Right lobe of liver (tissue), 6 donors: ENCODE results near the gene MTRR. TPM values are rescaled to one million over a fixed set of nuclear protein-coding genes. Genes with fewer than 3 reads are reported as not detected.
A peak's percentile ranks its signal among the peaks of the same experiment; 100 is the strongest.

Experiments used
- ATAC-seq, 4 donors: fragments of 200-7000 bp; cut with Tn5 transposase; one replicate each; pipeline ENCODE4 v1.9.1; 2020; ENCODE audit warnings: mild to moderate bottlenecking in 4 of 4, moderate library complexity in 4 of 4
- DNase-seq, 3 donors: peaks; one replicate each; pipeline ENCODE4 v3.0.0-alpha.2; 2020
- H3K27ac ChIP-seq, 3 donors: fragments of 200-600 bp; one replicate each; pipeline ENCODE4 v1.8.0; 2022
- H3K27me3 ChIP-seq, 2 donors: fragments of 200-600 bp; one replicate each; pipeline ENCODE4 v1.8.0; 2022
- H3K36me3 ChIP-seq, 4 donors: fragments of 200-600 bp; sonication (generic) in 1 of 4; one replicate each; pipeline versions ENCODE4 v1.5.1 to v1.8.0; 2017 to 2022; ENCODE audit warnings: control low read depth in 1 of 4
- H3K4me1 ChIP-seq, 4 donors: fragments of 200-600 bp; sonication (generic) in 1 of 4; one replicate each; pipeline versions ENCODE4 v1.5.1 to v1.8.0; 2017 to 2022; ENCODE audit warnings: control low read depth in 1 of 4
- H3K4me3 ChIP-seq, 3 donors: fragments of 200-600 bp; one replicate each; pipeline ENCODE4 v1.8.0; 2022
- H3K9me3 ChIP-seq, 4 donors: fragments of 200-600 bp; sonication (generic) in 1 of 4; one replicate each; pipeline versions ENCODE4 v1.5.1 to v1.8.0; 2017 to 2022; ENCODE audit warnings: control low read depth in 1 of 4
- POLR2A ChIP-seq: fragments of 450-650 bp; IDR thresholded peaks from one replicate; pipeline ENCODE4 v1.6.1; 2017; ENCODE audit warnings: antibody characterized with exemption, mild to moderate bottlenecking
- WGBS: methylation state at CpG from one replicate; pipeline ENCODE4 v1.1.6; 2018; ENCODE audit warnings: low coverage, low lambda C conversion rate; ENCODE audit not compliant: insufficient coverage; ENCODE audit errors: missing lambda C conversion rate; 5-methylcytosine and 5-hydroxymethylcytosine counted together
- intact Hi-C, 2 donors: fragments of 100-400 bp; cut with DNase I; formaldehyde crosslinking; loops; one replicate each; pipeline versions ENCODE4 v1.11.2 to v1.14.1; 2022
- total RNA-seq, 6 experiments: library from RNA; depleted of rRNA in 2 of 6; stranded (reverse); fragments of >200 nt in 2 of 6; fragmentation: NEBNext Ultra II Directional in 3 of 6; extraction: Animal tissue kit (Norgen Biotek cat#: 25700) in 3 of 6; gene quantifications; one replicate each; pipeline versions ENCODE4 v1.1.0 to v1.2.4, GENCODE V29; 2016 to 2023
- TF ChIP-seq, protein P1 (sequence below), 4 donors: fragments of 200-600 bp in 3 of 4; fragments of 450-650 bp in 1 of 4; IDR thresholded peaks; one replicate each; pipeline versions ENCODE4 v1.5.1 to v1.8.0; 2016 to 2022; ENCODE audit warnings: antibody characterized with exemption in 4 of 4, mild to moderate bottlenecking in 2 of 4
- donor health status: DM: no; HTN: yes; CAD: no.
- donor health status: DM: no; HTN: no; CAD: no.
- donor health status: DM: no; HTN: no; CAD: no.
- donor health status: DM: no; HTN: yes; CAD: no.
- donor health status: DM: no; HTN: yes; CAD: no.

MTRR gene
- total RNA-seq, 6 experiments from 2014 or later: 31.5 to 42.1 (median 36.7) TPM

DNA sequence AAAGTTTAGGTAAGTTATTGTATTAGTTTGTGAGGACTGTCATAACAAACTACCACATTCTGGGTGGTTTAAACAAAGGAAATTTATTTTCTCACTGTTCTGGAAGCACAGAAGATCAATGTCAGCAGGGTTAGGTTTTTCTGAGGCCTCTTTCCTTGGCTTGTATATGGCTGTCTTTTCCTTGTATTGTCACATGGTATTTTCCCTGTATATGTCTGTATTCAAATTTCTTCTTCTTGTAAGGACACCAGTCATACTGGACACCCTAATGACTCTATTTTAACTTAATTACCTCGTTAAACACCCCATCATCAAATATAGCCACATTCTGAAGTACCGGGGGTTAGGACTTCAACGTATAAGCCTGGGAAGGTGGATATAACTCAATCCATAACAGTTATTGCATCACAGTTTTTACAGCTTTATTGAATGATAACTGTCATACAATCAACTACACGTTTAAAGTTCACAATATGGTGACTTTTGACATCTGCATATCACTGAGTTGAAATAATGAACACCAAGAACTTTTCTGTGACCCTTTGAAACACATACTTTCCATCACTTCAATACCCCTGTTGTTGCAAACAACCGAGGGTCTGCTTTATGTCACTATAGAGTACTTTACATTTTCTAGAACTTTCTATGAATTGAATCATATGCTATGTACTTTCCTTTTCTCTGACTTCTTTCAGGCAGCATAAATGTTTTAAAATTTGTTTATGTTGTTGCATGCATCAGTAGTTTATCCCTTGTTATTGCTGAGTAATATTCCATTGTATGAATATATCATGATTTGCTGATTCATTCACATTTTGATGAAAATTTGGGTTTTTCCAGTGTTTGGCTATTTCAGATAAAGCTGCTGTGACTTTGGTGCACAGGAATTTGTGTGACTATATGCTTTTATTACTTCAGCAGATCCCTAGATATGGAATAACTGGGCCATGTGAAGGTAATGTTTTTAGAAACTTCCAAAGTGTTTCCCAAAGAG, 48.5 kb downstream of the MTRR start:
- Histone ChIP-seq H3K9me3 (no peaks in the 10 kb centered on the region), H3K27me3 (no peaks in the 10 kb centered on the region), H3K27ac (no peak overlapping the region), H3K4me1 (no peaks in the 10 kb centered on the region), H3K36me3 (no peaks in the 10 kb centered on the region), H3K4me3 (no peak overlapping the region)
- ATAC-seq: no peak
- 46% methylated on average over 5 of the region's 5 CpGs for WGBS
- no peak for DNase-seq
- no peak for TF ChIP-seq POLR2A
- TF ChIP-seq, protein P1, sequence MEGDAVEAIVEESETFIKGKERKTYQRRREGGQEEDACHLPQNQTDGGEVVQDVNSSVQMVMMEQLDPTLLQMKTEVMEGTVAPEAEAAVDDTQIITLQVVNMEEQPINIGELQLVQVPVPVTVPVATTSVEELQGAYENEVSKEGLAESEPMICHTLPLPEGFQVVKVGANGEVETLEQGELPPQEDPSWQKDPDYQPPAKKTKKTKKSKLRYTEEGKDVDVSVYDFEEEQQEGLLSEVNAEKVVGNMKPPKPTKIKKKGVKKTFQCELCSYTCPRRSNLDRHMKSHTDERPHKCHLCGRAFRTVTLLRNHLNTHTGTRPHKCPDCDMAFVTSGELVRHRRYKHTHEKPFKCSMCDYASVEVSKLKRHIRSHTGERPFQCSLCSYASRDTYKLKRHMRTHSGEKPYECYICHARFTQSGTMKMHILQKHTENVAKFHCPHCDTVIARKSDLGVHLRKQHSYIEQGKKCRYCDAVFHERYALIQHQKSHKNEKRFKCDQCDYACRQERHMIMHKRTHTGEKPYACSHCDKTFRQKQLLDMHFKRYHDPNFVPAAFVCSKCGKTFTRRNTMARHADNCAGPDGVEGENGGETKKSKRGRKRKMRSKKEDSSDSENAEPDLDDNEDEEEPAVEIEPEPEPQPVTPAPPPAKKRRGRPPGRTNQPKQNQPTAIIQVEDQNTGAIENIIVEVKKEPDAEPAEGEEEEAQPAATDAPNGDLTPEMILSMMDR (IDR thresholded peaks at IDR 0.05): no peak
- intact Hi-C loops: no loop called here

DNA sequence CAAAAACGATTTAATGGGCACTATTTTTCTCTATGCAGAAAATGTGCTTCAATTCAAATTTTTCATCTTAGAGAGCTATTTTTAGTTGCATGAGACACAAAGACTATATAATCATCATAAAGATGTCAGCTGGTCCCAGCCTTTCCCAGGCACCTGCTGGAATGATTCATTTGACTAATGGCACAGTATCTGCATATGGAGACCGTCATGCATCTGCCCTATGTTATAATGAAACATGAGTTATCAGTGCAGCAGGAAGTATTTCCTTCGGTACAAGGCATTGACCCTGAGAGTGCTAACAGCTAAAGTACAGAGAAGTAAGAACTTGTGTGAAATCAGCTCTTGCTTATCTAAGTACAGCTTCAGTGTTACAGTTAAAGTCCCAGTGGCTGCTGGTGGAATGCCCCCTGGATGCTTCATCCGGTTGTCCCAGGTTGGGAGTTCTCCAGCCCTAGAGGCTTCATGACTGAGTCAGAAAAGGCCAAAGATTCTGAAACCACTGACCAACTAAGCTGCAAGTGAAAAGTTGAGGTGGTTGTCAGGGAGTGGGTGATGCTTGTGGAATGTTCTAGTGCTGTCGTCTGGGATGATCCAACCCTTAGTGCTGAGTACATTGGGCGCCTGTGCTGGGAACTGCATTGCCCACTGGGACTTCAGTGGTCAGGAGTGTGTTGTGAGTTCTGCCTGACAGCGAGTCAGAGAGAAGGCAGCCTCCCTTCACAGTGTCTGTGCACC, 57.2 kb downstream of the MTRR start:
- H3K27me3 ChIP-seq: no peaks in the 10 kb centered on the region
- no peak overlapping the region for H3K27ac ChIP-seq
- DNase-seq: no peak
- no peaks in the 10 kb centered on the region for H3K36me3 ChIP-seq
- no peaks in the 10 kb centered on the region for H3K9me3 ChIP-seq
- WGBS: 44% methylated on average over 5 of the region's 7 CpGs
- no peak overlapping the region for H3K4me3 ChIP-seq
- intact Hi-C loops: no loop called here
- ATAC-seq: peak in 2 of 4 donors; percentile 16 to 17
- no peaks in the 10 kb centered on the region for H3K4me1 ChIP-seq
- TF ChIP-seq, protein P1 (IDR thresholded peaks at IDR 0.05): no peak
- no peak for TF ChIP-seq POLR2A

DNA sequence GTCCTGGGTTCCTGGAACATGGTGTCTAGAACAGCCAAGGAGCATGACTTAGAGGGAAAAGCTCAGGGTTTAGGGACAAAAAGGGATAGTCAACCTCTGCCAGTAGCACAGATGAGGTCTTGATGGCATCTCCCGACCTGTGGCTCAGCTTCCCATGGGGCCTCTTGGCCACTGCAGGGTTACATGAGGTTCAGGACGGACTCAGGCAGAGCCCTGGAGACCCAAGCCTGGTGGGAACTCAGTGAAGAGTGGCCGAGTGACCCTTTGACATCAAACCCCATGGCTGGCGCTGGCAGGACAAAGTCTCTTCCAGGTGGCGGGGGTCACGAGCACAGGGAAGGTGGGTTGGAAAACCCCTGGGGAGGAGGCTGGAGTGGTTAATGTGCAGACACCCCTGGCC, 57.8 kb downstream of the MTRR start:
- H3K36me3 ChIP-seq: no peaks in the 10 kb centered on the region
- 20% methylated on average over 1 of the region's 6 CpGs for WGBS
- DNase-seq (no peak), ATAC-seq (no peak)
- H3K4me1 ChIP-seq: no peaks in the 10 kb centered on the region
- no peak for TF ChIP-seq POLR2A
- TF ChIP-seq, protein P1 (IDR thresholded peaks at IDR 0.05): no peak
- no peak overlapping the region for H3K27ac ChIP-seq
- no peaks in the 10 kb centered on the region for H3K27me3 ChIP-seq
- H3K9me3 ChIP-seq: no peaks in the 10 kb centered on the region
- intact Hi-C loops: no loop called here
- no peak overlapping the region for H3K4me3 ChIP-seq

DNA sequence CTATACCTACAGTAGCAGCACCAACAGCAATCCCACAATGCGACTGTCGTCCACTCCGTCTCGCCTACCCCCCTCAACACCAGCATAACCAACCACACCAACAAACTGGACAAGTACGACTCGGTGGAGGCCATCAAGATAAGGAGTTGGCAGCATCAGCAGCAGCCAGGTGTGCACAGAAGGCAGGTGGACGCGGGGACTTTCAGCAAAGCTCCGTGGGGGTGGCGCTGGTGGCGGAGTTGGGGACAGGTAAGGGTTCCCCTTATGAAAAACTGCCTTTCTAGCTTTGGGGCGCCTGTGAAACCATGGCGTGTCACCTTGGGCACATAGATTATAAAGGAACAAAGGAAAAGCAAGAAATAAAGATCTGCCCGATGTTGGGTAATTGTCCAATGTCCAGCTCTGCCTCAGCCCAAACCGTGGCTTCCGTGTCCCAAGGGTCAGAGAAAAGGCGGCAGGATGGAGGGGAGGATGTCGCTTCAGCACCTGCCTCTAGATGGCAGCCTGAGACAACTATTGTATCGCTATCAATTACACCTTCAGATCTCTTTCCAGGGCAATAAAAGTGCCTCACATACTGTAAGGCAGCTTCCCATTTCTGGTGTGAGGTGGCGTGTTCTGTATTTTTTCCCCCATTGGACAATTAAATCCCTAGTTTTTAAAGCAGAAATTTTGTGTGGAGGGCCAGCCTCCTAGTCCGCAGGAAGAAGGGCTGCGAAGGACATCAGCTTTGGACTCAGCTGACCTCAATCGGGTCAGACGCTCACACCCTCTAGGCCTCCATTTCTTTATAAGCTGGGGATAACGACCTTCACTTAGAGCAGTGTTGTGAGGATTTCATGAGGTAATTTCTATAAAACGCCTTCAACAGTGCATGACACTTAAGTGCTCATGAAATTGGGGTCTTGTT, 58.8 kb downstream of the MTRR start:
- intact Hi-C loops: no loop called here
- ATAC-seq: peak; percentile 95 to 99 (median 96)
- WGBS: 30% methylated on average over 17 of the region's 26 CpGs
- peak in 2 of 3 donors; percentile 48 to 58 for DNase-seq
- H3K27me3 ChIP-seq: no peaks in the 10 kb centered on the region
- H3K4me3 ChIP-seq: no peak overlapping the region
- no peaks in the 10 kb centered on the region for H3K9me3 ChIP-seq
- H3K36me3 ChIP-seq: no peaks in the 10 kb centered on the region
- TF ChIP-seq, protein P1 (IDR thresholded peaks at IDR 0.05): peak; percentile 67 to 79 (median 74)
- no peak for TF ChIP-seq POLR2A
- no peak overlapping the region for H3K27ac ChIP-seq
- no peaks in the 10 kb centered on the region for H3K4me1 ChIP-seq
